Psoas muscle (tissue), 8 donors: ENCODE data around the gene ENTPD2. TPM values are rescaled to one million over a fixed set of nuclear protein-coding genes. Genes with fewer than 3 reads are reported as not detected.

ENCODE experiments used
- ATAC-seq, 4 donors: fragments of 200-7000 bp; cut with Tn5 transposase; one replicate each; pipeline ENCODE4 v1.9.1; 2020; ENCODE audit warnings: moderate library complexity in 3 of 4, mild to moderate bottlenecking in 2 of 4
- DNase-seq, 2 donors: peaks; one replicate each; pipeline ENCODE4 v3.0.0-alpha.2; 2020
- H3K27ac ChIP-seq: fragments of 200-600 bp; one replicate; pipeline ENCODE4 v1.8.0; 2022
- H3K27me3 ChIP-seq, 3 donors: fragments of 200-600 bp in 1 of 3; one replicate each; pipeline versions ENCODE4 v1.6.1 to v1.8.0; 2013 to 2022; ENCODE audit warnings: low read length in 2 of 3, mild to moderate bottlenecking in 2 of 3, moderate library complexity in 1 of 3; ENCODE audit not compliant: insufficient read depth in 3 of 3
- H3K36me3 ChIP-seq, 2 donors: fragments of 200-600 bp in 1 of 2; one replicate each; pipeline versions ENCODE4 v1.6.1 to v1.8.0; 2013 to 2022; ENCODE audit warnings: low read depth in 1 of 2, mild to moderate bottlenecking in 1 of 2, moderate library complexity in 1 of 2; ENCODE audit not compliant: insufficient read depth in 1 of 2
- H3K4me1 ChIP-seq: fragments of 200-600 bp; one replicate; pipeline ENCODE4 v1.8.0; 2022
- H3K4me3 ChIP-seq: fragments of 200-600 bp; one replicate; pipeline ENCODE4 v1.8.0; 2022; ENCODE audit warnings: mild to moderate bottlenecking
- H3K9me3 ChIP-seq: fragments of 200-600 bp; one replicate; pipeline ENCODE4 v1.8.0; 2022
- CTCF ChIP-seq: fragments of 200-600 bp; IDR thresholded peaks from one replicate; pipeline ENCODE4 v1.8.0; 2022; ENCODE audit warnings: antibody characterized with exemption
- WGBS, 3 donors: extraction: QIAGEN DNeasy Blood & Tissue Kit; methylation state at CpG; one replicate each; pipeline versions ENCODE4 v1.1.6 to v1.1.7; 2013; 5-methylcytosine and 5-hydroxymethylcytosine counted together
- intact Hi-C, 2 donors: fragments of 100-400 bp; cut with DNase I; formaldehyde crosslinking; loops; one replicate each; pipeline versions ENCODE4 v1.11.0 to v1.14.2; 2022
- polyA plus RNA-seq, 3 donors: library from polyadenylated mRNA; stranded (reverse); fragments of 200-250 nt; gene quantifications; one replicate each; pipeline ENCODE4 v1.2.3, GENCODE V29; 2013
- total RNA-seq, 4 donors: library from RNA; stranded (reverse); fragmentation: NEBNext Ultra II Directional in 2 of 4; extraction: Animal tissue kit (Norgen Biotek cat#: 25700) in 2 of 4; gene quantifications; one replicate each; pipeline versions ENCODE4 v1.2.1 to v1.2.4, GENCODE V29; 2021 to 2023
- donor health status: healthy with polysubstance abuse.
- donor health status: DM: no; HTN: no; CAD: no; lungs with moderate emphysema.
- donor health status: Bipolar disorder and iron deficiency.
- donor health status: healthy.
- donor health status: DM: yes; HTN: yes; CAD: no.
- donor health status: DM: no; HTN: no; CAD: no.
- donor health status: DM: no; HTN: no; CAD: no.
- donor health status: DM: yes; HTN: yes; CAD: no.

The ENTPD2 gene
- total and polyA plus RNA-seq, 7 donors: 0.17 to 1.4 (median 0.59) TPM

GRCh38 chr9:137050570-137050969 is 3.3 kb downstream of the ENTPD2 start:
- WGBS, 3 donors: 78 to 96% (median 89%) methylated on average over 4 to 5 of the region's 5 CpGs
- H3K4me3 ChIP-seq: no peak overlapping the region
- intact Hi-C loops: no loop called here
- H3K27ac ChIP-seq: no peak overlapping the region
- H3K36me3 ChIP-seq: no peaks in the 10 kb centered on the region
- ATAC-seq (no peak), DNase-seq (no peak)
- H3K4me1 ChIP-seq: peaks cover 19% of the 10 kb centered on the region
- TF ChIP-seq CTCF: no peak
- H3K9me3 ChIP-seq: no peaks in the 10 kb centered on the region
- H3K27me3 ChIP-seq: peaks cover 0 to 79% (median 33%) of the 10 kb centered on the region in 3 donors

GRCh38 chr9:137049544-137050449 is 4.1 kb downstream of the ENTPD2 start:
- Histone ChIP-seq H3K36me3 (no peaks in the 10 kb centered on the region), H3K4me3 (no peak overlapping the region), H3K27ac (no peak overlapping the region), H3K27me3 (peaks cover 0 to 78% (median 31%) of the 10 kb centered on the region in 3 donors), H3K9me3 (no peaks in the 10 kb centered on the region), H3K4me1 (peaks cover 25% of the 10 kb centered on the region)
- DNase-seq: no peak
- 43 to 49% (median 46%) methylated on average over 38 of the region's 38 CpGs for WGBS, 3 donors
- ATAC-seq: peak in 2 of 4 donors; percentile 36 to 42
- peak; percentile 32 for TF ChIP-seq CTCF
- intact Hi-C loops: no loop called here

- H3K27ac ChIP-seq: no peak overlapping the region
- DNase-seq (no peak), ATAC-seq (peak in 2 of 4 donors; percentile 45 to 48)
- no peaks in the 10 kb centered on the region for H3K36me3 ChIP-seq
- peaks cover 0 to 78% (median 29%) of the 10 kb centered on the region in 3 donors for H3K27me3 ChIP-seq
- H3K4me1 ChIP-seq: peaks cover 27% of the 10 kb centered on the region
- WGBS, 3 donors: 22 to 35% (median 23%) methylated on average over 39 to 72 of the region's 72 CpGs
- intact Hi-C loops: no loop called here
- H3K4me3 ChIP-seq: peak overlapping the region; percentile 30
- TF ChIP-seq CTCF: no peak
- no peaks in the 10 kb centered on the region for H3K9me3 ChIP-seq
Measured at GRCh38 chr9:137048655-137049543, 5.0 kb downstream of the ENTPD2 start.

GRCh38 chr9:137046088-137046787 is 7.6 kb downstream of the ENTPD2 start, which contains the start of gene NPDC1:
TSS of gene NPDC1 (minus strand) at chr9:137046177. CDS start at chr9:137045989, 188 bp downstream.
- H3K4me1 ChIP-seq: peaks cover 18% of the 10 kb centered on the region
- peaks cover 0 to 60% (median 10%) of the 10 kb centered on the region in 3 donors for H3K27me3 ChIP-seq
- H3K27ac ChIP-seq: peak within 1 kb of the TSS; percentile 50
- ATAC-seq (peak; percentile 64 to 83 (median 70)), DNase-seq (peak; percentile 76 to 82)
- H3K36me3 ChIP-seq: no peaks in the 10 kb centered on the region
- H3K9me3 ChIP-seq: no peaks in the 10 kb centered on the region
- H3K4me3 ChIP-seq: peak within 1 kb of the TSS; percentile 69
- 1 to 2% (median 1%) methylated on average over 46 to 57 of the region's 57 CpGs for WGBS, 3 donors
- TF ChIP-seq CTCF: peak; percentile 73
- intact Hi-C loops: loop anchor here in 1 of 2 donors (2.0 kb wide), 1 partner anchor 19 kb away; no protein-coding TSS in a partner anchor
